ENCODE data around the gene SIRPA.

GRCh38 chr20:1931830-1932229 is 36.6 kb downstream of the SIRPA start:
- no peak for TF ChIP-seq CTCF (conservative IDR thresholded peaks at IDR 0.05)
- TF ChIP-seq ZFX (IDR thresholded peaks at IDR 0.05): no peak

Measured in C4-2B (cell line).